HepG2 (cell line): ENCODE results near the gene LHB. TPM values are rescaled to one million over a fixed set of nuclear protein-coding genes. Genes with fewer than 3 reads are reported as not detected.

Experiments used
- CCAR2 ChIP-seq: fragments of 200-400 bp; formaldehyde crosslinking; optimal IDR thresholded peaks from 2 replicates; pipeline ENCODE3; 2018; ENCODE audit warnings: low read depth, mild to moderate bottlenecking, low read length, moderate library complexity
- ERF ChIP-seq: IDR thresholded peaks from 2 replicates; pipeline ENCODE4 v1.6.1; 2018; ENCODE audit warnings: missing biosample characterization, missing genetic modification reagents
- GATAD2A ChIP-seq: IDR thresholded peaks from 2 replicates; pipeline ENCODE4 v1.6.1; 2016
- KDM5A ChIP-seq: fragments of 200-600 bp; sonication (generic); IDR thresholded peaks from 2 replicates; pipeline ENCODE4 v1.7.0; 2018; ENCODE audit warnings: antibody characterized with exemption, mild to moderate bottlenecking, low read length, borderline replicate concordance
- POLR2AphosphoS5 ChIP-seq: IDR thresholded peaks from 2 replicates; pipeline ENCODE4 v1.6.1; 2012; ENCODE audit warnings: low read depth, low read length
- RAD21 ChIP-seq: fragments of 450-650 bp; formaldehyde crosslinking; IDR thresholded peaks from 2 replicates; pipeline ENCODE4 v1.5.0; 2020; ENCODE audit warnings: mild to moderate bottlenecking
- RORA ChIP-seq: sonication (generic); formaldehyde crosslinking; IDR thresholded peaks from 2 replicates; pipeline ENCODE4 v1.5.0; 2020; ENCODE audit warnings: mild to moderate bottlenecking, missing genetic modification reagents, moderate library complexity
- STAG1 ChIP-seq: sonication (generic); formaldehyde crosslinking; IDR thresholded peaks from 2 replicates; pipeline ENCODE4 v1.4.0; 2020; ENCODE audit warnings: missing genetic modification reagents
- TOPORS ChIP-seq: sonication (generic); formaldehyde crosslinking; IDR thresholded peaks from 2 replicates; pipeline ENCODE4 v1.8.0; 2023; ENCODE audit warnings: mild to moderate bottlenecking, missing genetic modification reagents
- ZBTB20 ChIP-seq: sonication (generic); formaldehyde crosslinking; IDR thresholded peaks from 2 replicates; pipeline ENCODE4 v1.8.1; 2023; ENCODE audit warnings: missing genetic modification reagents, low read depth, mild to moderate bottlenecking, borderline replicate concordance
- ZEB1 ChIP-seq: IDR thresholded peaks from 2 replicates; pipeline ENCODE4 v1.6.1; 2012; ENCODE audit warnings: mild to moderate bottlenecking, low read depth, inconsistent platforms; ENCODE audit not compliant: insufficient replicate concordance
- polyA plus RNA-seq, 8 experiments: library from polyadenylated mRNA; depleted of rRNA in 3 of 8; stranded (reverse) in 7 of 8; unstranded in 1 of 8; fragments of >200 nt; fragmentation: Illumina TruSeq in 4 of 8; extraction: Trizol in 4 of 8; gene quantifications; 2 replicates each; pipeline versions ENCODE4 v1.2.1 to v1.2.3, GENCODE V29; 2011 to 2016; ENCODE audit warnings: low read depth in 4 of 8, missing spikeins in 1 of 8, mixed read lengths in 1 of 8; ENCODE audit not compliant: insufficient read depth in 1 of 8
- total RNA-seq, 5 experiments: library from RNA; depleted of rRNA; stranded (reverse); fragments of >200 nt; fragmentation: Illumina TruSeq; extraction: Trizol; gene quantifications; 2 replicates each; pipeline ENCODE4 v1.2.3, GENCODE V29; 2016; ENCODE audit warnings: low read depth in 1 of 5
- TF ChIP-seq, protein P1 (sequence below): sonication (generic); formaldehyde crosslinking; conservative IDR thresholded peaks from 2 replicates; pipeline ENCODE4 v1.8.1; 2023; ENCODE audit warnings: missing genetic modification reagents
- TF ChIP-seq, protein P2 (sequence below): sonication (generic); IDR thresholded peaks from 2 replicates; pipeline ENCODE4 v1.6.1; 2016; ENCODE audit warnings: low read depth, borderline replicate concordance
- TF ChIP-seq, protein P3 (sequence below): IDR thresholded peaks from 2 replicates; pipeline ENCODE4 v1.6.1; 2012; ENCODE audit warnings: inconsistent platforms
- TF ChIP-seq, protein P4 (sequence below): sonication (generic); formaldehyde crosslinking; IDR thresholded peaks from 2 replicates; pipeline ENCODE4 v1.4.0; 2020; ENCODE audit warnings: missing genetic modification reagents
- TF ChIP-seq, protein P5 (sequence below): sonication (generic); formaldehyde crosslinking; conservative IDR thresholded peaks from 2 replicates; pipeline ENCODE4 v1.4.0; 2020; ENCODE audit warnings: missing genetic modification reagents
- TF ChIP-seq, protein P6 (sequence below): IDR thresholded peaks from 2 replicates; pipeline ENCODE4 v1.6.1; 2016; ENCODE audit warnings: low read depth, missing genetic modification reagents, missing compliant biosample characterization
- TF ChIP-seq, protein P7 (sequence below), 2 experiments: fragments of 450-650 bp in 1 of 2; sonication (generic) in 1 of 2; formaldehyde crosslinking; IDR thresholded peaks; 2 replicates each; pipeline versions ENCODE4 v1.5.0 to v1.8.0; 2020 to 2022; ENCODE audit warnings: mild to moderate bottlenecking in 1 of 2, missing genetic modification reagents in 1 of 2

Gene LHB
- total and polyA plus RNA-seq, 2 of the 13 experiments (the other 11 are each of a cell fraction or from before 2014, with no cell fraction given): not detected

DNA sequence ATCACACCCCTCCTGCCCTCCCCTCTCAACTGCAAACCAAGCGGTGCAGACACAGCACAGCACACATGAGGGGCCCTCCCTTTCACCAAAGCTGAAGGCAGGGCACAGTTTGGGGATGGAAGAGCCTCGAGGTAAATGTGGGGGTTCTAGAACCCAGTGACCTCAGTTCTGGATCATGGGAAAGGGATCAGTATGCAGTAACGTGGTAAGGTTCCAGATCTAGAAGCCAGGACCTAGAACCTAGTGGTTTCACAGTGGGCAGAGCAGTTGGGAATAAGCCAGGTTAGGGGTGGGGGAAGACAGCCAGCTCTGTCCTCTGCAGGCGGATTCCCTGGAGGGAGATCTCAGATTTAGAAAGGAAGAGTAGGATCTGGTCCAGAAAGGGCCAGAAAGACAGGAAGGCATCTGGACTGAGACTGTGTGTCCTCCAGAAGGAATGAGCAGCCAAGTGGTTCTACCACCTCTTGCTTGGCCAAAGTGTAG lies 48.7 kb downstream of the LHB start (continued):
- TF ChIP-seq RORA (CRISPR knock-in tag) (no peak), RAD21 (CRISPR knock-in tag) (peak; percentile 8; the same call in 1 of the 2 replicates), CCAR2 (no peak), ERF (CRISPR knock-in tag) (no peak), KDM5A (no peak), GATAD2A (CRISPR knock-in tag) (0 out of 2 replicates have a peak, but pooled peaks have one; percentile 7), ZEB1 (no peak), STAG1 (CRISPR knock-in tag) (no peak), POLR2AphosphoS5 (no peak), ZBTB20 (CRISPR knock-in tag) (no peak), TOPORS (no peak)
- TF ChIP-seq, protein P1, sequence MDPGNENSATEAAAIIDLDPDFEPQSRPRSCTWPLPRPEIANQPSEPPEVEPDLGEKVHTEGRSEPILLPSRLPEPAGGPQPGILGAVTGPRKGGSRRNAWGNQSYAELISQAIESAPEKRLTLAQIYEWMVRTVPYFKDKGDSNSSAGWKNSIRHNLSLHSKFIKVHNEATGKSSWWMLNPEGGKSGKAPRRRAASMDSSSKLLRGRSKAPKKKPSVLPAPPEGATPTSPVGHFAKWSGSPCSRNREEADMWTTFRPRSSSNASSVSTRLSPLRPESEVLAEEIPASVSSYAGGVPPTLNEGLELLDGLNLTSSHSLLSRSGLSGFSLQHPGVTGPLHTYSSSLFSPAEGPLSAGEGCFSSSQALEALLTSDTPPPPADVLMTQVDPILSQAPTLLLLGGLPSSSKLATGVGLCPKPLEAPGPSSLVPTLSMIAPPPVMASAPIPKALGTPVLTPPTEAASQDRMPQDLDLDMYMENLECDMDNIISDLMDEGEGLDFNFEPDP (CRISPR knock-in tag): 0 out of 2 replicates have a peak, but pooled peaks have one; percentile 39
- TF ChIP-seq, protein P2, sequence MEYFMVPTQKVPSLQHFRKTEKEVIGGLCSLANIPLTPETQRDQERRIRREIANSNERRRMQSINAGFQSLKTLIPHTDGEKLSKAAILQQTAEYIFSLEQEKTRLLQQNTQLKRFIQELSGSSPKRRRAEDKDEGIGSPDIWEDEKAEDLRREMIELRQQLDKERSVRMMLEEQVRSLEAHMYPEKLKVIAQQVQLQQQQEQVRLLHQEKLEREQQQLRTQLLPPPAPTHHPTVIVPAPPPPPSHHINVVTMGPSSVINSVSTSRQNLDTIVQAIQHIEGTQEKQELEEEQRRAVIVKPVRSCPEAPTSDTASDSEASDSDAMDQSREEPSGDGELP: no peak
- TF ChIP-seq, protein P3, sequence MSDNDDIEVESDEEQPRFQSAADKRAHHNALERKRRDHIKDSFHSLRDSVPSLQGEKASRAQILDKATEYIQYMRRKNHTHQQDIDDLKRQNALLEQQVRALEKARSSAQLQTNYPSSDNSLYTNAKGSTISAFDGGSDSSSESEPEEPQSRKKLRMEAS: no peak
- TF ChIP-seq, protein P4, sequence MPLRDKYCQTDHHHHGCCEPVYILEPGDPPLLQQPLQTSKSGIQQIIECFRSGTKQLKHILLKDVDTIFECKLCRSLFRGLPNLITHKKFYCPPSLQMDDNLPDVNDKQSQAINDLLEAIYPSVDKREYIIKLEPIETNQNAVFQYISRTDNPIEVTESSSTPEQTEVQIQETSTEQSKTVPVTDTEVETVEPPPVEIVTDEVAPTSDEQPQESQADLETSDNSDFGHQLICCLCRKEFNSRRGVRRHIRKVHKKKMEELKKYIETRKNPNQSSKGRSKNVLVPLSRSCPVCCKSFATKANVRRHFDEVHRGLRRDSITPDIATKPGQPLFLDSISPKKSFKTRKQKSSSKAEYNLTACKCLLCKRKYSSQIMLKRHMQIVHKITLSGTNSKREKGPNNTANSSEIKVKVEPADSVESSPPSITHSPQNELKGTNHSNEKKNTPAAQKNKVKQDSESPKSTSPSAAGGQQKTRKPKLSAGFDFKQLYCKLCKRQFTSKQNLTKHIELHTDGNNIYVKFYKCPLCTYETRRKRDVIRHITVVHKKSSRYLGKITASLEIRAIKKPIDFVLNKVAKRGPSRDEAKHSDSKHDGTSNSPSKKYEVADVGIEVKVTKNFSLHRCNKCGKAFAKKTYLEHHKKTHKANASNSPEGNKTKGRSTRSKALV (CRISPR knock-in tag): no peak
- TF ChIP-seq, protein P5, sequence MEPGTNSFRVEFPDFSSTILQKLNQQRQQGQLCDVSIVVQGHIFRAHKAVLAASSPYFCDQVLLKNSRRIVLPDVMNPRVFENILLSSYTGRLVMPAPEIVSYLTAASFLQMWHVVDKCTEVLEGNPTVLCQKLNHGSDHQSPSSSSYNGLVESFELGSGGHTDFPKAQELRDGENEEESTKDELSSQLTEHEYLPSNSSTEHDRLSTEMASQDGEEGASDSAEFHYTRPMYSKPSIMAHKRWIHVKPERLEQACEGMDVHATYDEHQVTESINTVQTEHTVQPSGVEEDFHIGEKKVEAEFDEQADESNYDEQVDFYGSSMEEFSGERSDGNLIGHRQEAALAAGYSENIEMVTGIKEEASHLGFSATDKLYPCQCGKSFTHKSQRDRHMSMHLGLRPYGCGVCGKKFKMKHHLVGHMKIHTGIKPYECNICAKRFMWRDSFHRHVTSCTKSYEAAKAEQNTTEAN (CRISPR knock-in tag): no peak
- TF ChIP-seq, protein P6, sequence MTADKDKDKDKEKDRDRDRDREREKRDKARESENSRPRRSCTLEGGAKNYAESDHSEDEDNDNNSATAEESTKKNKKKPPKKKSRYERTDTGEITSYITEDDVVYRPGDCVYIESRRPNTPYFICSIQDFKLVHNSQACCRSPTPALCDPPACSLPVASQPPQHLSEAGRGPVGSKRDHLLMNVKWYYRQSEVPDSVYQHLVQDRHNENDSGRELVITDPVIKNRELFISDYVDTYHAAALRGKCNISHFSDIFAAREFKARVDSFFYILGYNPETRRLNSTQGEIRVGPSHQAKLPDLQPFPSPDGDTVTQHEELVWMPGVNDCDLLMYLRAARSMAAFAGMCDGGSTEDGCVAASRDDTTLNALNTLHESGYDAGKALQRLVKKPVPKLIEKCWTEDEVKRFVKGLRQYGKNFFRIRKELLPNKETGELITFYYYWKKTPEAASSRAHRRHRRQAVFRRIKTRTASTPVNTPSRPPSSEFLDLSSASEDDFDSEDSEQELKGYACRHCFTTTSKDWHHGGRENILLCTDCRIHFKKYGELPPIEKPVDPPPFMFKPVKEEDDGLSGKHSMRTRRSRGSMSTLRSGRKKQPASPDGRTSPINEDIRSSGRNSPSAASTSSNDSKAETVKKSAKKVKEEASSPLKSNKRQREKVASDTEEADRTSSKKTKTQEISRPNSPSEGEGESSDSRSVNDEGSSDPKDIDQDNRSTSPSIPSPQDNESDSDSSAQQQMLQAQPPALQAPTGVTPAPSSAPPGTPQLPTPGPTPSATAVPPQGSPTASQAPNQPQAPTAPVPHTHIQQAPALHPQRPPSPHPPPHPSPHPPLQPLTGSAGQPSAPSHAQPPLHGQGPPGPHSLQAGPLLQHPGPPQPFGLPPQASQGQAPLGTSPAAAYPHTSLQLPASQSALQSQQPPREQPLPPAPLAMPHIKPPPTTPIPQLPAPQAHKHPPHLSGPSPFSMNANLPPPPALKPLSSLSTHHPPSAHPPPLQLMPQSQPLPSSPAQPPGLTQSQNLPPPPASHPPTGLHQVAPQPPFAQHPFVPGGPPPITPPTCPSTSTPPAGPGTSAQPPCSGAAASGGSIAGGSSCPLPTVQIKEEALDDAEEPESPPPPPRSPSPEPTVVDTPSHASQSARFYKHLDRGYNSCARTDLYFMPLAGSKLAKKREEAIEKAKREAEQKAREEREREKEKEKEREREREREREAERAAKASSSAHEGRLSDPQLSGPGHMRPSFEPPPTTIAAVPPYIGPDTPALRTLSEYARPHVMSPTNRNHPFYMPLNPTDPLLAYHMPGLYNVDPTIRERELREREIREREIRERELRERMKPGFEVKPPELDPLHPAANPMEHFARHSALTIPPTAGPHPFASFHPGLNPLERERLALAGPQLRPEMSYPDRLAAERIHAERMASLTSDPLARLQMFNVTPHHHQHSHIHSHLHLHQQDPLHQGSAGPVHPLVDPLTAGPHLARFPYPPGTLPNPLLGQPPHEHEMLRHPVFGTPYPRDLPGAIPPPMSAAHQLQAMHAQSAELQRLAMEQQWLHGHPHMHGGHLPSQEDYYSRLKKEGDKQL (CRISPR knock-in tag): no peak
- TF ChIP-seq, protein P7, sequence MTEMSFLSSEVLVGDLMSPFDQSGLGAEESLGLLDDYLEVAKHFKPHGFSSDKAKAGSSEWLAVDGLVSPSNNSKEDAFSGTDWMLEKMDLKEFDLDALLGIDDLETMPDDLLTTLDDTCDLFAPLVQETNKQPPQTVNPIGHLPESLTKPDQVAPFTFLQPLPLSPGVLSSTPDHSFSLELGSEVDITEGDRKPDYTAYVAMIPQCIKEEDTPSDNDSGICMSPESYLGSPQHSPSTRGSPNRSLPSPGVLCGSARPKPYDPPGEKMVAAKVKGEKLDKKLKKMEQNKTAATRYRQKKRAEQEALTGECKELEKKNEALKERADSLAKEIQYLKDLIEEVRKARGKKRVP (CRISPR knock-in tag; IDR thresholded peaks at IDR 0.05): no peak
